CMK (cell line): Measurements from ENCODE around the gene CCDC47.
"Not testable (repeated sequence)": the region's sequence is repeated elsewhere in the genome, so short reads cannot be mapped to it uniquely, and the experiment has no call there.

Source experiments
- DNase-seq: peaks from one replicate; pipeline ENCODE4 v3.0.0-alpha.2; 2010; ENCODE audit warnings: low read depth

Gene CCDC47

DNA sequence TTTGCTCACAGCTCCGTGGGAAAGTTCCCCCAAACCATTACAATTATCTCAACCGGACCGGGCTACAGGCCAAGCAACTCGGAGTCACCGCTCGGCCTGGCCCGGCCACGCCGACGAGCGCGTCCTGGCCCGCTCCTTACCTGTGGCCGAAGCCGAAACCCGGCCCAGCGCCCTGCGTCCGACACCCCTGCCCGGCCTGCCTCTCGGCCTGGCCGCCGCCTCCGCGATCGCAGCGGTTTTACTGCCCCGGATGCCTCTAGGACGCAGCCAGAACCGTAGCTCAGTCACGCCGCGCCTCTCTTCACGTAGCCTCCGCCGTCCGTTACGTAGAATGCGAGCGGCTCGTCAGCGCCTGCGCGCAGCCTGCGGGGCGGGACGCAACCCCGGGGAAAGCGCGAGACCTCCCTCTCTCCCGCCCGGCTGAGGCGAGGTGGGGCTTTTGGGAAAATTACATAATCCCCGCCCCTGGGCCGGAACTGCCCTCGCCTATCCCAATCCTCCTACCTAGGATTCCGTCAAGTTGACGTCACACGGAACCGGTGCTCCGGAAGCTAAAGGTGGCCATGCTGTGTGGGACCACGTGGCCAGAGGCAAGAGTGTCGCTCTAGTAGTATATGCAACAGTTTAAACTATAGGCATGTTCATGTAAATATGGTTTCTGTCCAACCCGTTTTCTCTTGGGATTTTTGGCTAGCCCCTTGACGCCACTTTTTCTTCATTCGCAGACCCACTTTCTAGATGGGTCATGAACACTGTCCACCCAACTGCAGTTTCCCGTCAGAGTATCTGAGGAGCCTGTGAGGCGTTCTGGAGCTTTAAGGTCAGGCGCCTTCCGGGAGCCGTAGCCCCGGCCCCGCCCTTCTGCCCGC, at the start of gene CCDC47:
TSS of gene CCDC47 (minus strand) at position 326 of the 869 bp plus-strand sequence. CDS start 7,422 bp downstream, outside the sequence.
- DNase-seq = peak; percentile 96

- no peak for DNase-seq
Observed at GRCh38 chr17:63822537-63822936, 49.1 kb upstream of the CCDC47 start.

DNA sequence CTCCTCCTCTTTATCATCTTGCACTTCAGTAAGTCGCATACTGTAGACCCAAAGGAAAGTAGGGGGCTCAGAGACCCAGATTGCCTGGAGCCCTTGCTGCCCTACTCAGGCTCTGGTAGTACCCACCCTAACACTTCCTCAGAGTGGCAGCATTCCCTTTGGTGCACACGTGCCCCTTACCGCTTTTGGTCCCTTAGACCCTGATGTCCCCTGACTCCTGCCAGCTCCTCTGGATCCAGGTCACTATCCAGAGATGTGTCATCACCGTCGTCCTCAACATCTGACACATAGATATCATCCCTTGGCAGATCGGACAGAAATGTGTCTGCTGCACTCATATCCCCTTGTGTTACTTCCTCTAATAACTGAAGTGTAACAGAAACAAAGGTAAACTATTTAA, 48.4 kb upstream of the CCDC47 start:
- no peak for DNase-seq

GRCh38 chr17:63820963-63821561, 47.7 kb upstream of the CCDC47 start:
- no peak for DNase-seq

DNA sequence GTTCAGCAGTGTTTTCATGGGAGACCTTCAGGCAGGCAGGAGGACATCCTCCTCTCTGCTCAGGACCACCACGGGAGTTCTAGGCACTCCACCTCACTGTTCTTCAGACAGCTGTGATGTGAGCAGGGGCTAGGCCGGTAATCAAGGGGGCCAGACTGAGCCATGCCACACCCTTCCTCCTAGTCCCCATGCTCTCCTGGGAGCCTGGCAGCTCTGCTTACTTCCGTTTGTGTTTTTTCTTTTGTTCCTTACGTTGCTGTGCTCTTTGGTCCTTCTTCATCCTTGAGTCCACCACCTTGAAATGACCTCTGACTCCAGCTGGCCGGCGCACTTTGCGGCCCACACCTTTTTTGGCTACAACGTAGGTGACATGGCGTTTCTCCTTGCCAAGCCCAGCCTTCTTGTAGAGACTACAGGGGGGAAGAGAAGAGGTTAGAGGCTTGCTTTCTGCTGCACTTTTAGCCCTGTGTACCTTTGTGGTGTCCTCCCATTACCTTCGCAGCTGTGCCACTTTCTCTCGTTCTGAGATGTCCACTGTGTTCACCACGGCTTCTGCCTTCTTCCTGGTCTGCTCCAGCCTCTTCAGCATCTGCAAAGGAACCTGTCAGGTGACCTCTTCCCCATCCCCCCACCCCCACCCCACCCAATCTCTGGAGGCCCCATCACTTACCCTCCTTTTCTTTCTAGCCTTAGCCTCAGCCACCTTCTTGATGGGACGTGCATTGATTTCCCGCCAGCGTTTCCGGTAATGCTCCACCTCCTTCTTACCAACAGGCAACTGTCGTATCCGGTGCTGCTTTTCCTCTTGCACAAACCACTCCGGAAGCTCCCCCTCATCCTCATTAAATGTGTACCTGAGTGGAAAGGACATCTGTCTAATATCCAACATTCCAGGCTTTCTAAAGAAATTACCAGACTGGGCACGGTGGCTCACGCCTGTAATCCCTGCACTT, 46.5 kb upstream of the CCDC47 start:
- DNase-seq = no peak

- no peak for DNase-seq
Observed at GRCh38 chr17:63819131-63819530, 45.7 kb upstream of the CCDC47 start.

DNA sequence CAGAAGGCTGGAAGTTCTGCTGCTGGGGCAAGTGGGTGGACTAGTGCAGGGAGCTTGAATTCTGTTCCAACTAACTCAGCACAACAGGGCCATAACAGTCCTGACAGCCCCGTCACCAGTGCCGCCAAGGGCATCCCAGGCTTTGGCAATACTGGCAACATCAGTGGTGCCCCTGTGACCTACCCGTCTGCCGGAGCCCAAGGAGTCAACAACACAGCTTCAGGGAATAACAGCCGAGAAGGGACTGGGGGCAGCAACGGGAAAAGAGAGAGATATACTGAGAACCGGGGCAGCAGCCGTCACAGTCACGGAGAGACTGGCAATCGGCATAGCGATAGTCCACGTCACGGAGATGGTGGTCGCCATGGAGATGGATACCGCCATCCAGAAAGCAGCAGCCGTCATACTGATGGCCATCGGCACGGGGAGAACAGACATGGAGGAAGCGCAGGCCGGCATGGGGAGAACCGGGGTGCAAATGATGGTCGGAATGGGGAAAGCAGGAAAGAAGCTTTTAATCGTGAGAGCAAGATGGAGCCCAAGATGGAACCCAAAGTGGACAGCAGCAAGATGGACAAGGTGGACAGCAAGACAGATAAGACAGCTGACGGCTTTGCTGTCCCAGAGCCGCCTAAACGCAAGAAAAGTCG, 44.5 kb upstream of the CCDC47 start:
- DNase-seq = no peak

GRCh38 chr17:63816669-63817068, 43.3 kb upstream of the CCDC47 start:
- DNase-seq = no peak

- DNase-seq = no peak
Observed at GRCh38 chr17:63816123-63816522, 42.7 kb upstream of the CCDC47 start.

DNA sequence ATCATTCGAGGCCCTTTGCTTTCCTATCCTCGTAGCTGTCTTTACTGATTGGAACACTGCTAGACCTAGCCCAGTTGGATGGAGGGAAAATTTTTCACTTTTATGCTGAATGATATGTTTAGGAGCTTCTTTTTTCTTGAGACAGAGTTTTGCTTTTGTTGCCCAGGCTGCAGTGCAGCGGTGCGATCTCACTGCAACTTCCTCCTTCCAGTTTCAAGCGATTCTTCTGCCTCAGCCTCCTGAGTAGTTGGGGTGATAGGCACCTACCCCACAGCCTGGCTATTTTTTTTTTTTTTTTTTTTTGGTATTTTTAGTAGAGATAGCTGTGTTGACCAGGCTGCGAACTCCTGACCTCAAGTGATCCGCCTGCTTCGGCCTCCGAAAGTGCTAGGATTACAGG, 36.6 kb upstream of the CCDC47 start:
- no peak for DNase-seq

DNA sequence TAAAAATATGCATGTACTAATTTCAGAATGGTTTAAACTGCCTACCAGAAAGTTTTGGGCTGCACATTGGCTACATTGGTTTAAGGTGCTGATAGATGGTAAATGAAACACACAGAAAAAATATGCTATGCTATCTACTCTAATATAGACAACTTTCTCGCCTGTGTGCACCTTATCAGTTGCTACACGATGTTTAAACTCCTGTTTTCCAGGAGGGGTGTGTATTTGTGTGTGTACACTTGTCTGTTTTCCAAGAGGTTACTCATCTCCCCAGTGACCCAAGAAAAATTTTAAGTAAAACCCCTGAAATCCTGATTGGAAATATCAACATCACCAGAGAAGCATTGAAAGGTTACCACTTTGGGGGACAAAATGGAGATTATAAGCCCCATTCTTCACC, 32.2 kb upstream of the CCDC47 start:
- DNase-seq = no peak

DNA sequence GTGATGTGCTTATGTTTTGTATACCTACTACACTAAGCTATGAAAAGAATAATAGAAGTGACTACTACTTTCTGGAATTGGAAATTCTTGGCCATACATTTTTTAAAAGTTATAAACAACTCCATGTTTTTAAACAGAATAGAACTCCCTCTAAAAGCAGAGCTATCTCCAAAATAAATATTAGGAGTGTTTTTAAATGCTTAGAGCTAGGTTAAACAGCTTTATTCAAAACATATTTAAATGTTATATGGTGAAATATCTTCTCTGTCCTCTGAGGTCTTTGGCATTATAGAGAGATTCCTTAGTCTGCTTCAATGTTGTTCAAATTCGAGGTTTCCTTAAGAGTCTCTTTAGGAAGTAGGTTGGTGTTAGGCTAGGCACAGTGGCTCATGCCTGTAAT, 30.9 kb upstream of the CCDC47 start:
- DNase-seq = no peak

- no peak for DNase-seq
Observed at GRCh38 chr17:63800783-63801182, 27.4 kb upstream of the CCDC47 start.

DNA sequence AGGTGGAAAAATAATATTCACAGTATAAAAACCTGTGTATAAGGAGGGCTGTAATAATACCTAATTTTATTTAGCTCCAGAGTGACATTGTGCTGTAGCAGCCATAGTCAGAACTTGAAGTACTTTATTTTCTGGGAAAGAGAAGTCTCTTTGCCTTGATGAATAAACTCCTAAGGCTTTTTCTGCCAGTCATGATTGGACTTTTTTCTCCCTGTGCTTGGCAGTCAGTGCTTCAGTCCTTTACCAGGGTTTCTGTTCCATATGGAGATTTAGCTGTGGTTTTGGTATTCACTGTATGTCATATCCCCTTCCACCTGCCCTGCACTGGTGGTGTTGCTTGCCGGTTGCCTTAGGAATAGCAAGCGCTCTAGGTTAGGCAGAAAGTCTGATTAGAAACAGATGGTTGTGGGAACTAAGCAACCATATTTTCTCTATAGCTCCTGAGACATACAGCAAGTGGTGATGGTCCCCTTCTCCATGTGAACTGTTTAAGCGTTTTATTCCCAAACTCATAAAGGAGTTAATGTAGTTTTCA, 25.2 kb upstream of the CCDC47 start:
- DNase-seq = no peak

DNA sequence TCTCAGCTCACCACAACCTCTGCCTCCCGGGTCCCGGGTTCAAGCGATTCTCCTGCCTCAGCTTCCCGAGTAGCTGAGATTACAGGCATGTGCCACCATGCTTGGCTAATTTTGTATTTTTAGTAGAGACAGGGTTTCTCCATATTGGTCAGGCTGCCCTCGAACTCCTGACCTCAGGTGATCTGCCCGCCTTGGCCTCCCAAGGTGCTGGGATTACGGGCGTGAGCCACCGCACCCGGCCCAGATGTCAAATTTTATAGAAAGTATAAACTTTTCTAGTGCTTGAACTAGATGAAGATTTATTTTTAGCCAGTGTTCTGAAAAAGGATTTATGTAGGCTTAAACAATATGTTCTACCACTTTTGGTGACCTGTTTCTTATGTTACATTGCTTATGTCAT, 23.0 kb upstream of the CCDC47 start:
- DNase-seq = not testable (repeated sequence)

- DNase-seq = no peak
Observed at GRCh38 chr17:63792055-63792729, 18.8 kb upstream of the CCDC47 start.

- no peak for DNase-seq
Observed at GRCh38 chr17:63790057-63790456, 16.7 kb upstream of the CCDC47 start.

GRCh38 chr17:63786971-63787711, 13.7 kb upstream of the CCDC47 start:
- DNase-seq = no peak

DNA sequence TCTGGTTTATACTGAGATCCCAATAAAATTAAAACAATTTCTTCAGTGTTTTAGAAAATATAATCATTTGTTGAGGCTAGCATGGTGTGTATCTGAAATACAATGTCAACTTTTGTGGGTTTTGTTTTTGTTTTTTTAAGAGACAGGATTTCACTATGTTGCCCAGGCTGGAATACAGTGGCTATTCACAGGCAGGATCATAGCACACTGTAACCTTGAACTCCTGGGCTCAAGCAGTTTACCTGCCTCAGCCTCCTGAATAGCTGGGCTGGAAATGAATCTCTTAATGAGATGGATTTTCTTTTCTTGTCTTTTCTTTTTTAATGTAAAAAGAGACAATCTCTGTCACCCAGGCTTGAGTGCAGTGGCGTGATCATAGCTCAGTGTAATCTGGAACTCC, 12.7 kb upstream of the CCDC47 start:
- DNase-seq = no peak

GRCh38 chr17:63785556-63785955, 12.2 kb upstream of the CCDC47 start:
- no peak for DNase-seq
